B cell (primary cell): Measurements from ENCODE around the gene TSPAN18. TPM values are rescaled to one million over a fixed set of nuclear protein-coding genes. Genes with fewer than 3 reads are reported as not detected.

Source experiments
- ATAC-seq: fragments of 200-7000 bp; cut with Tn5 transposase; one replicate; pipeline ENCODE4 v1.10.0; 2021; ENCODE audit warnings: low read depth, mild to moderate bottlenecking, moderate number of reproducible peaks, moderate library complexity
- CTCF ChIA-PET: fragments of 350-600 bp; sonication (Branson Sonifier 250); formaldehyde crosslinking; loops from one replicate; lab custom pipeline; 2021; ENCODE audit warnings: antibody characterized with exemption, inconsistent platforms; lab: Charles Lee
- POLR2A ChIA-PET: fragments of 350-600 bp; sonication (Branson Sonifier 250); formaldehyde crosslinking; loops from one replicate; lab custom pipeline; 2021; ENCODE audit warnings: antibody characterized with exemption; lab: Charles Lee
- DNase-seq: peaks from one replicate; pipeline ENCODE4 v3.0.0; 2013
- H2AFZ ChIP-seq: 2 replicates; pipeline ENCODE4 v1.6.1; 2012; ENCODE audit warnings: mild to moderate bottlenecking, low read depth, low read length; ENCODE audit not compliant: insufficient read depth, poor library complexity, severe bottlenecking
- H3K27ac ChIP-seq, 2 donors: 1 replicate in 1 of 2; 2 replicates in 1 of 2; pipeline ENCODE4 v1.5.1; 2012 to 2013; ENCODE audit warnings: low read length in 2 of 2, mild to moderate bottlenecking in 2 of 2, moderate library complexity in 1 of 2
- H3K27me3 ChIP-seq, 4 experiments: fragments of 200-600 bp in 1 of 4; sonication (generic) in 1 of 4; replicated peaks in 1 of 4; 1 replicate in 2 of 4; 2 replicates in 2 of 4; pipeline versions ENCODE4 v1.6.1 to v1.7.0; 2013 to 2016; ENCODE audit warnings: low read length in 3 of 4, mild to moderate bottlenecking in 2 of 4, mixed read lengths in 1 of 4, moderate library complexity in 1 of 4; ENCODE audit not compliant: insufficient read depth in 4 of 4, control insufficient read depth in 3 of 4; ENCODE audit errors: control extremely low read depth in 1 of 4
- H3K36me3 ChIP-seq, 2 experiments: replicated peaks in 1 of 2; 1 replicate in 1 of 2; 2 replicates in 1 of 2; pipeline versions ENCODE4 v1.6.1 to v1.7.1; 2013; ENCODE audit warnings: low read length in 1 of 2; ENCODE audit not compliant: insufficient read depth in 2 of 2, control insufficient read depth in 1 of 2; ENCODE audit errors: control extremely low read depth in 1 of 2, extremely low read depth in 1 of 2
- H3K4me1 ChIP-seq, 2 donors: fragments of 200-600 bp in 1 of 2; sonication (generic) in 1 of 2; 1 replicate in 1 of 2; 2 replicates in 1 of 2; pipeline versions ENCODE4 v1.5.1 to v1.6.1; 2013 to 2017; ENCODE audit warnings: low read length in 2 of 2; ENCODE audit not compliant: control insufficient read depth in 2 of 2, insufficient read depth in 2 of 2
- H3K4me2 ChIP-seq: replicated peaks from 2 replicates; pipeline ENCODE3; 2012; ENCODE audit warnings: mild to moderate bottlenecking, low read depth, low read length; ENCODE audit not compliant: poor library complexity, severe bottlenecking
- H3K4me3 ChIP-seq, 5 experiments: fragments of 200-600 bp in 1 of 5; sonication (generic) in 1 of 5; 1 replicate in 3 of 5; 2 replicates in 2 of 5; pipeline versions ENCODE4 v1.5.1 to v1.7.0; 2011 to 2016; ENCODE audit warnings: low read length in 4 of 5, mild to moderate bottlenecking in 4 of 5, low read depth in 2 of 5, control low read depth in 1 of 5, moderate library complexity in 1 of 5; ENCODE audit not compliant: insufficient read depth in 1 of 5; ENCODE audit errors: control extremely low read depth in 1 of 5, extremely low read depth in 1 of 5
- H3K79me2 ChIP-seq: fragments of 200-600 bp; sonication (generic); one replicate; pipeline ENCODE4 v1.6.0; 2016; ENCODE audit warnings: low read length; ENCODE audit not compliant: control insufficient read depth, insufficient read depth
- H3K9ac ChIP-seq: fragments of 200-600 bp; sonication (generic); 2 replicates; pipeline ENCODE4 v1.6.1; 2017; ENCODE audit warnings: mild to moderate bottlenecking, low read length, moderate library complexity
- H3K9me3 ChIP-seq, 3 donors: one replicate each; pipeline versions ENCODE4 v1.6.1 to v1.7.1; 2013; ENCODE audit warnings: low read length in 2 of 3; ENCODE audit not compliant: control insufficient read depth in 2 of 3, insufficient read depth in 1 of 3; ENCODE audit errors: control extremely low read depth in 1 of 3
- H4K20me1 ChIP-seq: 2 replicates; pipeline ENCODE4 v1.6.0; 2012; ENCODE audit warnings: mild to moderate bottlenecking, low read length; ENCODE audit not compliant: insufficient read depth, control insufficient read depth, poor library complexity, severe bottlenecking
- H3K27ac Mint-ChIP-seq: one replicate; pipeline ENCODE4 v1.8.0; 2021; ENCODE audit warnings: mixed read lengths
- H3K27me3 Mint-ChIP-seq: one replicate; pipeline ENCODE4 v1.8.0; 2021; ENCODE audit warnings: mixed read lengths
- H3K4me1 Mint-ChIP-seq: one replicate; pipeline ENCODE4 v1.8.0; 2021; ENCODE audit warnings: mixed read lengths
- H3K4me3 Mint-ChIP-seq: one replicate; pipeline ENCODE4 v1.8.0; 2021; ENCODE audit warnings: mixed read lengths
- H3K9me3 Mint-ChIP-seq: one replicate; pipeline ENCODE4 v1.8.0; 2022; ENCODE audit warnings: mixed read lengths; ENCODE audit not compliant: insufficient read depth
- CTCF ChIP-seq: fragments of 200-600 bp; IDR thresholded peaks from one replicate; pipeline ENCODE4 v1.8.0; 2022; ENCODE audit warnings: antibody characterized with exemption, mild to moderate bottlenecking
- EZH2 ChIP-seq: IDR thresholded peaks from 2 replicates; pipeline ENCODE4 v1.6.1; 2012; ENCODE audit warnings: borderline replicate concordance, low read depth, mild to moderate bottlenecking, moderate library complexity, low read length; ENCODE audit not compliant: insufficient read depth, poor library complexity, severe bottlenecking
- whole genome bisulfite sequencing: methylation state at CpG from one replicate; pipeline ENCODE4 v1.1.5; 2013; ENCODE audit warnings: missing lambda C conversion rate; ENCODE audit not compliant: insufficient coverage; 5-methylcytosine and 5-hydroxymethylcytosine counted together
- intact Hi-C: fragments of 100-400 bp; cut with micrococcal nuclease; formaldehyde crosslinking; loops from one replicate; pipeline ENCODE4 v1.10.0; 2022
- polyA plus RNA-seq: library from polyadenylated mRNA; depleted of rRNA; stranded (reverse); fragments of >200 nt; gene quantifications from 2 replicates; pipeline ENCODE4 v1.2.3, GENCODE V29; 2012
- total RNA-seq, 2 donors: library from RNA; stranded (reverse); fragments of 120-200 nt in 1 of 2; gene quantifications; 1 replicate in 1 of 2; 2 replicates in 1 of 2; pipeline versions ENCODE4 v1.2.3 to v1.2.4, GENCODE V29; 2013 to 2022

The TSPAN18 gene
- total and polyA plus RNA-seq, 2 donors (not counting 1 experiment from before 2014, with no cell fraction given): 0.75 to 2.0 TPM

GRCh38 chr11:44928816-44929215 lies 202.1 kb downstream of the TSPAN18 start:
- no peaks in the 10 kb centered on the region for H3K4me1 Mint-ChIP-seq

More at GRCh38 chr11:44928816-44929215, 202.1 kb downstream of the TSPAN18 start:
- H3K9ac ChIP-seq: no peak overlapping the region
- no peak for TF ChIP-seq CTCF
- no peak for TF ChIP-seq EZH2
- H3K27ac ChIP-seq: no peak overlapping the region
- peaks cover 3 to 4% of the 10 kb centered on the region in 2 experiments for H3K36me3 ChIP-seq
- no peak overlapping the region for H2AFZ ChIP-seq
- no peak overlapping the region for H3K4me3 ChIP-seq
- no peak for ATAC-seq
- no peaks in the 10 kb centered on the region for H4K20me1 ChIP-seq
- H3K27ac Mint-ChIP-seq: no peak overlapping the region
- H3K9me3 Mint-ChIP-seq: no peaks in the 10 kb centered on the region
- no peaks in the 10 kb centered on the region for H3K27me3 Mint-ChIP-seq
- ChIA-PET CTCF (interaction anchor here (0.8 to 17.1 kb wide), 12 partner anchors 10 to 411 kb away, joined by 3 to 1701 read pairs (median 6); no protein-coding TSS in a partner anchor), POLR2A (interaction anchor here (3.1 kb wide), 1 partner anchor 176 kb away, joined by 18 read pairs; no protein-coding TSS in a partner anchor)
- no peaks in the 10 kb centered on the region for H3K79me2 ChIP-seq
- H3K4me3 Mint-ChIP-seq: no peak overlapping the region
- intact Hi-C loops: no loop called here
- no peak overlapping the region for H3K4me2 ChIP-seq
- no peak for DNase-seq
- no peaks in the 10 kb centered on the region for H3K27me3 ChIP-seq
- 90% methylated on average over 2 of the region's 4 CpGs for WGBS
- no peaks in the 10 kb centered on the region for H3K9me3 ChIP-seq
- peaks cover 0 to 6% of the 10 kb centered on the region in 2 donors for H3K4me1 ChIP-seq
